ENCODE results near the gene ARHGAP15. TPM values are rescaled to one million over a fixed set of nuclear protein-coding genes. Genes with fewer than 3 reads are reported as not detected.

The ARHGAP15 gene
- polyA plus RNA-seq, 2 of the 4 experiments (the other 2 are of a cell fraction) = 0.34 TPM; not detected in 1

DNA sequence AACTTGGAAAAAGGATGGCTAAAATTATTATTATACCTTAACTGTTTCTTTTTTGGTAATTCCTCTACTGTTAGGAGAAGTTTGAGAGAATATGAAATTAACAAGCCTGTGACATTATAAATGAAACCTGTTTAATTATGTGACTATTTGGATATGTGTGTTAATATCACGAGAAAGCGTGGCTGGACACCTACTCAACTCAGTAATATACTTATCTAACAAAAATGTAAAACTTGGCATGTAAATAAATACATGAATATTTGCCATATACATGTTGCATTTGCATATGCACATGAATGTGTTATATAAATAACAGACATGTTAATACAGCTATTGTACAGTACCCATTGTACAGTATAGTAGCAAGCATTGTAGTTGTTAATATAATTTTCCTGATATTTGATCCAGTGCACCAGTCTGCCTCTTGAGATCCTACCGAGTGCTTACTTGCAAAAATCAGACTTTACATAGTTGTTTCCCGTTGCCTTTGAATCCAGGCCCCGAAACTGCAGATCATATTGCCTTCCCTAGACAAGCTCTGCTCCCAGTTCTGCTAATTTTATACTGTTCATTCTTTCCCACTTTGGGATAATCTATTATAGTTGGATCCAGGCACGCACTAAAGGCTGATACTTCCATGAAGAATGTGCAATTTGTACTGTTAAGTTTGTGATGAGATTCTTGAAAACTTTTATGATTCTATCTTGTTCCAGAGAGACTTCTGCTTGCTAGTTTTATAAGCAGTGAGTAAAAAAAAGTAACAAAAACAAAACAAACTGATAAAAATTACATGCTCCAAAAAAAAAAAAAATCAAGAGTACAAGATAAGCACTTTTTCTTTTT is 395.6 kb downstream of the ARHGAP15 start:
- H3K27ac ChIP-seq = no peak overlapping the region
- no peak overlapping the region for H3K4me3 ChIP-seq
- CTCF ChIA-PET = no interaction called here
- no peak overlapping the region for H3K4me2 ChIP-seq
- no peaks in the 10 kb centered on the region for H3K9me3 ChIP-seq
- FAIRE-seq (no peak), DNase-seq (ENCODE audit: low read depth in 1 of 2, low spot score in 1 of 2) (no peak), ATAC-seq (no peak)
- no peaks in the 10 kb centered on the region for H3K4me1 ChIP-seq
- POLR2A ChIA-PET = no interaction called here
- WGBS (ENCODE audit: missing lambda C conversion rate) = 46% methylated on average over 6 of the region's 6 CpGs
- TF ChIP-seq RCOR1 (IDR thresholded peaks at IDR 0.05; ENCODE audit: low read depth, low read length) = no peak
- TF ChIP-seq HEYL (CRISPR knock-in tag; IDR thresholded peaks at IDR 0.05) = no peak
- TF ChIP-seq, protein P1, sequence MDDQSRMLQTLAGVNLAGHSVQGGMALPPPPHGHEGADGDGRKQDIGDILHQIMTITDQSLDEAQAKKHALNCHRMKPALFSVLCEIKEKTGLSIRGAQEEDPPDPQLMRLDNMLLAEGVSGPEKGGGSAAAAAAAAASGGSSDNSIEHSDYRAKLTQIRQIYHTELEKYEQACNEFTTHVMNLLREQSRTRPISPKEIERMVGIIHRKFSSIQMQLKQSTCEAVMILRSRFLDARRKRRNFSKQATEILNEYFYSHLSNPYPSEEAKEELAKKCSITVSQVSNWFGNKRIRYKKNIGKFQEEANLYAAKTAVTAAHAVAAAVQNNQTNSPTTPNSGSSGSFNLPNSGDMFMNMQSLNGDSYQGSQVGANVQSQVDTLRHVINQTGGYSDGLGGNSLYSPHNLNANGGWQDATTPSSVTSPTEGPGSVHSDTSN (IDR thresholded peaks at IDR 0.05) = no peak
- no peak for TF ChIP-seq HDAC2 (IDR thresholded peaks at IDR 0.05)
- TF ChIP-seq SREBF2 (IDR thresholded peaks at IDR 0.05) = no peak
- TF ChIP-seq CHD2 (IDR thresholded peaks at IDR 0.05; ENCODE audit: low read length, partially characterized antibody) = no peak
- no peak for TF ChIP-seq ZSCAN20 (CRISPR knock-in tag; IDR thresholded peaks at IDR 0.05)
- no peak for TF ChIP-seq HOXB13 (CRISPR knock-in tag; IDR thresholded peaks at IDR 0.05; ENCODE audit: low read depth)

GRCh38 chr2:143525402-143525860 is 396.2 kb downstream of the ARHGAP15 start:
- WGBS (ENCODE audit: missing lambda C conversion rate) = 16% methylated on average over 2 of the region's 2 CpGs

More at GRCh38 chr2:143525402-143525860, 396.2 kb downstream of the ARHGAP15 start:
- CTCF ChIA-PET = no interaction called here
- no peak overlapping the region for H3K4me3 ChIP-seq
- no peaks in the 10 kb centered on the region for H3K4me1 ChIP-seq
- no peak overlapping the region for H3K4me2 ChIP-seq
- H3K9me3 ChIP-seq = no peaks in the 10 kb centered on the region
- no peak for TF ChIP-seq KDM1A (IDR thresholded peaks at IDR 0.05; ENCODE audit: low read depth)
- no peak for TF ChIP-seq HOXB13 (CRISPR knock-in tag; IDR thresholded peaks at IDR 0.05; ENCODE audit: low read depth)
- no peak for TF ChIP-seq HES2 (IDR thresholded peaks at IDR 0.05)
- no peak for TF ChIP-seq GATA3 (IDR thresholded peaks at IDR 0.05; ENCODE audit: borderline replicate concordance)
- no peak for TF ChIP-seq NR3C1 (IDR thresholded peaks at IDR 0.05)
- TF ChIP-seq POLR2AphosphoS2 (conservative IDR thresholded peaks at IDR 0.05; ENCODE audit: low read length) = no peak
- TF ChIP-seq MAX (IDR thresholded peaks at IDR 0.05) = no peak
- TF ChIP-seq ESRRA (IDR thresholded peaks at IDR 0.05; ENCODE audit: borderline replicate concordance, low read length) = no peak
- no peak for TF ChIP-seq CTCF (IDR thresholded peaks at IDR 0.05)
- no peak for TF ChIP-seq HDAC2 (IDR thresholded peaks at IDR 0.05)
- TF ChIP-seq, protein P2, sequence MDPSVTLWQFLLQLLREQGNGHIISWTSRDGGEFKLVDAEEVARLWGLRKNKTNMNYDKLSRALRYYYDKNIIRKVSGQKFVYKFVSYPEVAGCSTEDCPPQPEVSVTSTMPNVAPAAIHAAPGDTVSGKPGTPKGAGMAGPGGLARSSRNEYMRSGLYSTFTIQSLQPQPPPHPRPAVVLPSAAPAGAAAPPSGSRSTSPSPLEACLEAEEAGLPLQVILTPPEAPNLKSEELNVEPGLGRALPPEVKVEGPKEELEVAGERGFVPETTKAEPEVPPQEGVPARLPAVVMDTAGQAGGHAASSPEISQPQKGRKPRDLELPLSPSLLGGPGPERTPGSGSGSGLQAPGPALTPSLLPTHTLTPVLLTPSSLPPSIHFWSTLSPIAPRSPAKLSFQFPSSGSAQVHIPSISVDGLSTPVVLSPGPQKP (IDR thresholded peaks at IDR 0.05; ENCODE audit: low read depth, low read length) = no peak
- no peak for TF ChIP-seq ZSCAN20 (CRISPR knock-in tag; IDR thresholded peaks at IDR 0.05)
- H3K27ac ChIP-seq = no peak overlapping the region
- POLR2A ChIA-PET = no interaction called here
- FAIRE-seq = no peak
- no peak for ATAC-seq
- no peak for DNase-seq (ENCODE audit: low read depth in 1 of 2, low spot score in 1 of 2)

All from A549 (cell line).